ENCODE data around the gene XRRA1.
A peak's percentile ranks its signal among the peaks of the same experiment; 100 is the strongest.

Gene XRRA1

DNA sequence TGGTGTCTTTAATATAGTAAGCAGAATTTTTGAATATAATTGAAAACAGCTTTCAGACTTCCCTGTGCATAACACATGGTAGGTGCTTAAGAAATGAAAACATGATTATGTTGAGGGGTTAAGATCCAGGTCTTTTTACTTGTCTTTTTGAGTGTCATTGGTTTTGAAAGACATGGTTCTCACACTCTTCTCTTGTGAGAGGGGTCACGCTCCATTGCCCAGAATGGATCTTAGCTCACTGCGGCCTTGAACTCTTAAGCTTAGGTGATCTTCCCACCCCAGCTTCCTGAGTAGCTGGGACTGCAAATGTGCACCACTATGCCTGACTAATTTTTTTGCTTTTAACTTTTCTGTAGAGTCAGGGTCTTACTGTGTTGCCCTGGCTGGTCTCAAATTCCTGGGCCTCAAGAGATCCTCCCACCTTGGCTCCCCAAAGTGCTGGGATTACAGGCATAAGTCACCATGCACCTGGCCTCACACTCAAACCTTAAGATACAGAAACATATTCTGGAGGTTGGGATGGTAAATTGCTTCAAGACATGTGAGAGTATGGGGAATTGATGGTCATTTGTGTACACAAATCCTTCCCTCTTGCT lies 1.6 kb upstream of the XRRA1 start:
- DNase-seq: no peak

DNA sequence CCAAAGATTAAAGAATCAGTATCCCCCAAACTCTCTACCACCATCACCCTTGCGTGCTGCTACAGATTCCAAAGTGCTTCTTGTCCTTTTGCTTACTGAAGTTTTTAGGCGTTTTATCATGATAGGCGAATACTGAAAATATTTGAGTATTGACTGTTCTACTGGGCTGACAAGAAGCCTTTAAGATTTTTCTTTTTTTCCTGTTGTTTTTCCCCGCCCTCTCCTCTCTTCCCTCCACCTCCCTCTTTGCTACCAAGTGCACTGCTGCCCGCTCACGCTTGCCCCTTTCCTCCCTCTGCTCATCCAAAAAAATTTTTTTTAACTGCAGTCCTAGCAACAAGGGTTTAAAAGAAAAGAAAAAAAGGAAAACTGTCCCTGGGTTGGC lies 854 bp upstream of the XRRA1 start:
- no peak for DNase-seq

DNA sequence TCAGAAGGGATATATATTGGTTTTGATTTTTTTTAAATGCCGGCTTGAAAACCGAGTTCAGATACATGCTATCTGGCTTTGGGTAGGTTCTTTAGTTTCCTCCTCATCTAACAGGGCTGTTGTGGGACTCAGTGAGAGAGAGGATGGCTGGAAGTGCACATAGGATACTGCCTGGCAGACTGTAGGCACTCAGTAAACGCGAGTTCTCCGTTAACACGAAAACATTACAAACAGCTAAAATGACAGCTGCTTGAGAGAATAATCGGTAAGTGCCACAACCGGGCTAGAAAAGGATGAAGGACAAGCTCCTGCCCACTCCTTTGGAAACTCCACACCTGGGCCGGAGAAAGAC lies 369 bp downstream of the XRRA1 start:
- DNase-seq: no peak

DNA sequence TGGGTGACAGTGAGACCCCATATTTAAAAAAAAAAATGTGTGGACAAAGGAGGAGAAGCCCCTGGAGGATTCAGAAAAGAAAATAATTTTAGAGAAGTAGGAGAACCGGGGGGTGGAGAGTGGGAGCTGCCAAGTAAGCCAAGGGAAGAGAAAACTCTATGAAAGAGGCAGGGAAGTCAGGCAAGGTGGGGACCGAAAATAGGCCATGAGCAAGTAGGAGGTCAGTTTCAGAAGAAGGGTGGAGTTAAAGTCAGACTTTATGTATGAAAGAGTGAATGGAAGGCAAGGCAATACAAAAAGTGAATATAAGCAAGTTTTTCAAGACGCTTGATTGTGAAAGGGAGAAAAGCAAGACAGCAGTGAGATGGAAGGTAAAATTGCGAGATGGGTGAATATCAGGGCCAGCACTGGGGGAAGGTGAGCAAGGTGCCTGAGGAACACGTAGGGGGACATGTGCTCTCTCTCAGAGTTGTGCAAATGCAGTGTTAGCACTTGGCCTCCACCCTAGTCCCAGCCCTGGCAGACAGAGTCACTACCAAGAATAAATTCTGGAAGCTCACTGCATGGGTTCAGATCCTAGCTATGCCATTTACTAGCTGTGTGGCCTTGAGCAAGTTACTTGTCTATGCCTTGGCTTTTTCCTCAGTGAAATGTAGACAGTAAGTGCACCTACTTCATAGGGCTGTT lies 6.7 kb downstream of the XRRA1 start:
- DNase-seq: no peak

DNA sequence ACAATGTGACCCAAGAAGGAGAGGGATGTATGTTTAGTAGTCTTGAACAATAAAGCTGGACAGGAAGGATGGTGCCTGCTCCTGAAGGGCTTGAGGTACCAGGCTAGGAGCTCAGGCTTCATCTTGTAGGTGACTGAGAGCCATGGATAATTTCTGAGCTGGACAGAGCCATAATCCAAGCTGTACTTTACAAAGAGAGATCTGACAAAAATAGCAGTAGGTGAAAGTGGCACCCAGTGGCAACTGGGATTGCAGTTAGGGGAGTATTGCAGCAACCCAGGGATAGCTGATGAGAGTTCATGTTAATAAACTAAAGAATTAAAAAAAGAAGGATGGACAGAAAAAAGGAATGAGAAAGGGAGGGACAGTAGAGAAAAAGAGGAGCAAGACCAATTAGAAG lies 7.4 kb downstream of the XRRA1 start:
- no peak for DNase-seq

DNA sequence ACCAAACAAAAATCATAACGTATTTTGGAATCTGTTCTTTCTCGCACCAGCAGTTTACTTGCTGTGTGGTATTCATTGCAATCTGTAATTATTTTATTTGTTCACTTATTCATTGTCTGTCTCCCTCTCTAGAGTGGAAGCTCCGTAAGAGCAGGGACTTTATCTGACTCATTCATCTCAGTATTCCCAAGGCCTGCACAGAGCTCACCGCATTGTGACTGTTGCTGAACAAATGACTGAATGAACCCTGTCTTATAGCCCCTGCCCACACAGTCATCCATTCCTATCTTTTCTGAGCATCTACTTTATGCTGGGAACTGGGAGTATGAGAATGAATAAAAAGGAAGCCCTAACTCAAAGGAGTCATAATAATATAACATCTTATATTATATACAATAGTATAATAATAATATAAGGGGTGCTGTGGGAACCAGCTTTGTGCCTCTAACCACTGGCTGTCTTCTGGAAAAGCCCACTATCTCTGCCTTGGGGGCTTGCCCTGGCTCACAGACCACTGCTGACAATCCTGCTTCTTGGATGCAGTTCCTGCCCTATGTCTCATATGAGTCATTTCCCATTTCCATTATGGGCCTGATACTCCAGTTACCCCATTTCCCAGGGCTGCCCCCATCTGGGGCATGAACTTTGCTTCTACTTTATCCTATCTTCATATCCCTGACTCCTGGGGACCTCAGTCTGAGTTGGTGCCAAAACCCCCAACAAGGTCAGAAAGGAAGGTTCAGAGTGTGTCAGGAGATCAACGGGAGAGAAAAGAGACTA lies 11.0 kb downstream of the XRRA1 start:
- no peak for DNase-seq

DNA sequence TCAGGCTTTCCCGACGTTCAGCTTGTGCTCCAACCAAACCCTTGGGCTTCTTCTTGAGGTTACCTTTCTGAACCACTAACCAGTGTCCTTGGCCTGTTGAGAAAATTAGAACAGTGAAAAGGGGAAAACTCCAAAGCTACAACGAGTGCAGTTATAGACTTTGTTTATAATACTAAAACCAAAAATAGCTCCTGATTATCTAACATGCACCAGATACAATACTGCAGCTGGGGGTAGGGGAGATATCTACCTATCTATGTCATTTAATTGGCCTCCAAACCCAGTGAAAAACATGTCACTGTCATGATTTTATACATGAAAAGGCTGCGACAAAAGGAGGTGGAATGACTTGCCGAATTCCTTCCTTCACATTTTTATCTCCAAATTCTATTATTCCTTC lies 11.9 kb downstream of the XRRA1 start:
- DNase-seq: no peak

DNA sequence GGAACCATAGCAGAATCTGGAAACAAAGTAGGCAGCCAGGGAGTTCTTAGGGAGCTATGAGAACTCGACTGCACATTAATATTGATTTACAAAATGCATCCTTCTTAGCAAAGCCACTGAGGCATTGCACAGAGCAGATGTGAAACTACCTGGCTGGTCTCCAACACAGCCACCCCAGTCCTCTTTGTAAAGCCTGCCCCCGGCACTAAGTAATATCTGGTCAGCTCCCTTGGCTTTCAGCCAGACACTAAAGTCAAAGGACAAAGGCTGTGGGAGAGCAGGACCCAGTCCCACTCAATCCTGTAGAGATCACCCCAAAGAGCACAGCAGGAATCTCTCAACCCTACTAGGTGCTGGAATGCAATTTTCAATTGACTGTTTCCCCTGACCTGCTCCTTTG lies 12.8 kb downstream of the XRRA1 start:
- DNase-seq: no peak

DNA sequence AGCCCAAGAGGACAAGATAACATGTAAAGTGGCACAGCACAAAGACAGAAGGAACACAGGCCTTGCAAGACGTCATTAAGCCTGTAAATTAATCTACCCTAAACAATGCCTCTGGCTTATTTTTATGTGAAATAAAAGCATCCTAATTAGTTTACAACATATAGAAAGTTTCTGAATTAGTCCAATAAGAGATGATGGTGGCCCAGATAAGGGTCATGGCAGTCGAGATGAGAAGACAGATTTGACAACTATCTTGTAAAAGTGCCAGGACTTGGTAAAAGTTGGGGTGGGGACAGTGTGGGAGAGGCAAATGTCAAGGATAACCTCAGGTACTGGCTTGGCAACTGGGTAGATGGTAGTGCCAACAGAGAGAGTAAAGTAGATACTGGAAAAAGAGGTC lies 13.6 kb downstream of the XRRA1 start:
- DNase-seq: no peak

DNA sequence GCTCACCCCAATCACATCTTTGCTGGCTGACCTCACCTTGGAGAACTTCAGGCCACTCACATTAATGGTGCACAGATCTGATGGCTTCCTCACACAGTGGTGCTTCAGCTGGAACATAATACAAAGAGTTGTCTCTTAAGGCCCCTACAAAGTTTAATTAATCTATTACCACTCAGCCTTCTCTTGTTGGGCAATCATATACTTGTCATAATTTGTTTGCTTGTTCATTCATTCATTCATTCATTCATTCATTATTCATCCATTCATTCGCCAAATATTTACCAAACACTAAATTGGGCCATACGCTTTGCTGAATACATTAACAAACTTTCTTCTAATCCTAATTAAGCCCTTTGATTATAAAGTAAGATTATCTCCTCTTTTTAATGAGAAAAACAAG lies 15.1 kb downstream of the XRRA1 start:
- DNase-seq: no peak

DNA sequence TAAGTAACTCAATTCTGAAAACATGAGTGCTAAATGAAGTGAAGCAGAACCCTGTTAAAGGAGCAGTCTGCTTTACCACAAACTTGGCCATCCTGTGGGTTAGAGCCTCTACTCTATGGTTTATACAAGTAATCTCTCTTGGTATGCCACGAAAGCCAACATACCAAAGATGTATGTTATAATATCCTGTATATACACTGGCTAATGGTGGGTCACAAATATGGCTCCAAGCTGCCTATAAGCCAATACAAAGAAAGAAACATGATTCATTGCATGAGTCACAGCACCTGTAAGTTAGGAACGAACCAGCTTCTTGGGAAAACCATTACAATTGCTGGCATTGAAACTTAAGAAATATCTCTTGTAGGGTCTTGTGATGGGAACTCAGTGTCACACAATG lies 16.1 kb downstream of the XRRA1 start:
- DNase-seq: no peak

DNA sequence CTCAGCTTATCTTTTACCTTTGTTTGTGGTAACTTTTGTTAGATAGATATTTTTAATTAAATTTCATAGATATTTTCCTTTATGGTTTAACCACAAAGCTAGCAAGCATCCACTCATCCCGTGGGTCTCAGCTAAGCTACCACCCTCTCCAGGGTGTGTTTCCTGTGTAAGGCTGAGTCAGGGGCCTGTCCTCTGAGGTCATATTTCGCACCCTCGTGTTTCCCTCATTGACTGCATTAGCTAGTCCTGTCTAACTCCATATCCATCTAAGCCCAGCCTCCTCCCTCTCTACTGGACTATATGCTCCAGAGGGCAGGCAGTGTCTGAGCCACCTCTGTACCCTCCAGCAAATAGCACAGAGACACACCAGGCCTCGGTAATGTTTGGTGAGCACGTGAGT lies 16.7 kb downstream of the XRRA1 start:
- DNase-seq: no peak

DNA sequence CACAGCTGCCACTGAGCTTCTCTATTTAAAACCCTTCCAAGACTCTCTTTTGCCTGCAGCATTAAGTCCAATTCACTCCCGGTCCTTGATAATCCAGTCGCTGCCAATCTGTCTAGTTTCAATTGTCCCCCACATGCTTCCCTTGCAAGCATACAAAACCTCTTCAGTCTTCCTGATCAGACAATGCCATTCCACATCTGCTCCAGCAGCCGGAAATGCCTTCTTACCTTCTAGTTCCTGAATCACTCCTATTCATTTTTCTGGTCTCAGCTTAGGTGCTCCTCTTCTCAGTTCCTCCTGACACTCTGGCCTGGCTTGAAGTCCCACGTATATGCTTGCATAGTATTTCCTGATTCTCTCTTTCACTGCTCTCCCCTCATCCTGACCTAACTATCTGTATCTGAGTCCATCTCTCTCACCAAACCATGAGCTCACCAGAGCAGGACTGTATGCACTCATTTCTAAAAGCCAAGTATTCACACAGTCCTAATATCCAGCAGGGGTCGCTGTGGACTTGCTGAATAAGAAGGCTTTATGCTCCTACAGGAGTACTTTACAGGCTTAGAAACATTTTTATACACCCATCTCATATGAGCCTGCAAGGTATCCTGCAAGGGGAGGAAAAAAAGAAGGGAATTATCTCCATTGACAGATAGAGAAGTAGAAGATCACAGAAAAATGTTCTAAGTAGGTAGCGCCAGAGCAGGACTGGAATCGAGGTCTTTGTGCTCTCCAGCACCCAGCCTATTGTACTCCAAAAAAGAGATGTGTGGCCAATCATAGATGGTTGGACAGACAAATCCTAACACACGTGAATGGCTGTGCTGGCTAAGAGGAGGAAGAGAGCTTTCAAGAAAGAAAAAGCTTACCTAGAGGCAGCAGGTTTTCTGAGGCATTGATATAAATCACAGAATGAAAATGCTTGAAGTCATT lies 19.2 kb downstream of the XRRA1 start:
- DNase-seq: peak; percentile 88

DNA sequence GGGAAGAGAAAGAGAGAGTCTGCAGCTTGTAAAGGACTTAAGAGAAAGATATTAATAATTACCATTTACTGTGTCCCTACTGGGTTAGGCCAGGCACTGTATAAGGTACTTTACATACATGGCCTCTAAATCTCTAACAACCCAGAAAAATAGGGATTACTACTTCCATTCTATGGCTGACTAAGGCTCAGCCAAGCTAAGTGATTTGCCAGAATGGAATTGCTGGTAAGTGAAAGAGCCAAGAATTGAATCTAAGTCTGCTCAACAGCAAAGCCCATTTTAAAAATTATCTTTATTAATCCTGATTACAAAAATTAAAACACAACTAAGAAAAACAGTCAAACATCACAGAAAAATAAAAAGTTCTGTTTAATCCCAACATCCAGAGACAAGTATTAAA lies 21.4 kb downstream of the XRRA1 start:
- DNase-seq: no peak

DNA sequence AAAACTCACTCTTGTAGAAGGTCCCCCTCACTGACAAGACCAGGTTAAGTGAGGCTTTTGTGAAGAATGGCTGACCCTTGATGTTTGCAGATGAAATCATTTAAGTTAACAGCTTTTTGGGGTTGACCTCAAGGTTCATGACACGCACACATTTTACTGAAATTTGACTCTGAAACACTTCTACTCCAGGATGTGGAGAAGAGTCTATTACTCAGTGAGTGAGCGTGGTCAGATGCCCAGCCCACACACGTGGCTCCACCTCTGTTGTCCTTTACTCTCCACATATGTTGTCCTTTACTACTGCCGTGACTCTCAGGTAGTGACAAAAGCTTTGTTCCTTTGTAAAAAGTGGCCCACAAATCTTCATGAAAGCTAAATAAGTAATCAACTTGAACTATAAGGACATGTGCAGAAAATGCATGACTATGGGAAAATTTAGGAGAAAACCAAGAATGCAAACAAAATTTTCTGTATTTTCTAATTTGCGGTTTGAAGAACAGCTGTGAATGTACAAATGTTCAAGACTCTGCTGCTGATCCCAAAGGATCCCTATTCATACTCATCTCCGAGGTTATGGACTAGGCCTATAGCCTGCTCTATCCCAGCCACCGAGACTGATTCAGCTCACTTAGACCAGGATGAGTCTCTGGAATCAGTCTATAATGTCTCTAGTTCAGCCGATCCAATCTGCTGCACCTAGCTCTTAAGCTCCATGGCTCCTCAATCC lies 22.4 kb downstream of the XRRA1 start:
- DNase-seq: no peak

DNA sequence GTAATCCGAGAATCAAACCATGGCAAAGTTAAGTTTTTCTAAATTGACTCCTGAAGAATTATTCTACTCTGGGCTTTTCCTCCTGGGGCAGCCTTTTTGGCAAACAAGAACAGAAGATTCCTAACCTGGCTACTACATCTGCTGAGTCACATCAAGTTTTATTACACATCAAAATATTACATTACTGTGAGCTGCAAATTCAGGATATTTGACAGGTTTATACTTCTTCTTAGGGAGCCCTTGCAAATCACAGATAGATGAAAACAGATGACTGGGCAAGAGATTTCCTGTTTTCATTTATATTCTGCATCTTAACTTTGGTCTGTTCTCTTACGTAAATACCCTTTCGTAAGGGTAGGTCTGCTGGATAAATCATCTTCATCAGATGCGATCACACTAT lies 23.6 kb downstream of the XRRA1 start:
- DNase-seq: no peak

DNA sequence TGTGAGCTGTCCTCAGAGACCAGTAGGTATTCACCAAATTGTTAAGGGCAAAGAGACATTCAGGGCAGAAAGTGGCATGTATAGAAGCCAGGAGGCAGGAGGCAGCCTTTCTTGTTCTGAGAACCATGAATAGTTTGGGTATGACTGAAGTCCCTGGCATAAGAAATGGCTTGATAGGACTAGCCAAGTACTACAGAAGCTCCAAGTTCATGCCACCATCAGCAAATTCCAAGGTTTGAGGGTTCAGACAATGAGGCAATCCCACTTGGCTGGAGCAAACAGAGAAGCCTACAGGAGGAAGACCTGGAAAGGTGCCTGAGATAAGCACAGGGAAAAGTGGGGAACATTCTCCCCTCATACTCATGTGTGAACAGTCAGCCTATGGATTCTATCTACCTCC lies 25.8 kb downstream of the XRRA1 start:
- DNase-seq: no peak

DNA sequence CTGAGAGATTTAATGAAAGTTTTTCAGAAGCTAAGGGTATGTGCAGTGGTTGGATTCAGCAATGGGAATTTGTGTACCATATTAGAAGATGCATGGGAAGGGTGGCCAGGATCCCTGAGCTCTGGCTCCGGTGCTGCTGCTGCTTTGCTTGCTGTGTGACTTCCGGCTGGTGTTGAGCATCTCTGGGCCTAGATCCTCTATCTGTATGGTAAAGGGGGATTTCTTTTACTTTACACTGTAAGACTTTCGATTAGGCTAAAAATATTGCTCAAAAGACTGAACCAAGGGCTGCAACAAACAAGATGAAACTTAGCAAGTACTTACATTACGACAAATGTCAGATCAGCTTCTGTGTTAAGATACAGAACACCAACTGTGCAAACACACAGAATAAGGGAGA lies 39.1 kb downstream of the XRRA1 start:
- no peak for DNase-seq

DNA sequence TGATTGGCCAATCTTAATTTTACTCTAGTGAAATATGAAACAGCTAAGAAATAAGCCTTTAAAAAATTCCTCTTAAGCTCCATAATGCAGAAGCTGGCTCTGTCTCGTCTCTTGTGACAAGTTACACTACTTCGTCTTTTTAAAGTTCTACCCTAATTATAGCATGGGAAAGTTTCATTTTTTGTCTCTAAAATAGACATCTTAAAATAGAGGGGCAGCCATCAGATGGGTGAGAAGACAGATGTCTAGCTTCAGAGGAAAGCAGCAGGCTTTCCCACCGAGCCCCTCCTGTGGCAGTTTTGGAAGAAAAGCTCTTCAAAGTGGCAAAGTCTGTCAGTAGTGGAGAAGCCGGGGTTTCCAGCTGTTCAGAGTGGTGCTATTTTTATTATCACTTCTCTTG lies 39.5 kb downstream of the XRRA1 start:
- DNase-seq: no peak

DNA sequence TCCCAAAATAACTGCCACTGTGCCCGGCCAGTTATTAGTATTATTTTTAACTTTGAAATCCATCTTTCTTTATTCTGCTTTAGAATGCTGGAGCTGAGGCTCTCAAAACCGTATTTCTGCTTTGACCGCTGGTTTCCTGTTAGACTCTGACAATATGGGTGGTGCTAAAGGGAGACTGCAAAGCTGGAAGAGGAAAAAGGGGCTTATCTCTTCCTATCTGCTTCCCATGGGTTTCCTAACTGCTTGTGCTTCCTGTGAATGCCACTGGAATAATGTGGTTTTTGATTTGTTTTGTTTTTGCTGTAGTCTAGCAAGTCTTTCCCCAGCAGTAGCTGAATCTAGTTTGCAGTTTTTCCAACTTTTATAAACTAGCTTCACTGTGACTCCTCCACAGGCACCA lies 43.6 kb downstream of the XRRA1 start:
- no peak for DNase-seq

DNA sequence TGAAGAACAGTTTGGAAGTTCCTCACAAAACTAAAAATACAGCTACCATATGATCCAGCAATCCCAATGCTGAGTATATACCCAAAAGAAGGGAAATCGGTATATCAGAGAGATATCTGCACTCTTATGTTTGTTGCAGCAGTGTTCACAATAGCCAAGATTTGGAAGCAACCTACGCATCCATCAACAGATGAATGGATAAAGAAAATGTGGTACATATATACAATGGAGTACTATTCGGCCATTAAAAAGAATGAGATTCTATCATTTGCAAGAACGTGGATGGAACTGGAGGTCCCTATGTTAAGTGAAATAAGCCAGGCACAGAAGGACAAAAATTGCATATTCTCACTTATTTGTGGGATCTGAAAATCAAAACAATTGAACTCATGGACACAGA lies 46.5 kb downstream of the XRRA1 start:
- no peak for DNase-seq

DNA sequence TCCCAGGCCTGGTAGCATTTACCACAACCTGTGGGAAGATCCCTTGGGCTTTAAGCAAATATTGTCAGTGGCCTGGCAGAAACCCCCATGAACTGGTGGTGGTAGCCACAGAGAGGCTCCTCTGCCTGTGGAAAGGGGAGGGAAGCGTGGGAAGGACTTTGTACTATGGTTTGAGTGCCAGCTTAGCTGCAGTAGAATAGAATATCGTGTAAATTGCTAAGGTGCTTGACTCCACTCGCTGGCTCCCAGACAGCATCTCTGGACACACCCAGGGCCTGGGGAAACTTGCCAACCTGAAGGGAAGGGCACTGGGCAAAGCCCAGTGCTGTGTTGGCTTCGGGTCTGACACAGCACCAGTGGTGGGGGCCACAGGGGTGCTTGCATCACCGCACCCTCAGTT lies 52.6 kb downstream of the XRRA1 start:
- no peak for DNase-seq
